ENCODE measurements around the gene TEX19. TPM values are rescaled to one million over a fixed set of nuclear protein-coding genes. Genes with fewer than 3 reads are reported as not detected.
"Not testable (repeated sequence)": the region's sequence is repeated elsewhere in the genome, so short reads cannot be mapped to it uniquely, and the experiment has no call there.

Gene TEX19
- total RNA-seq, 1 donor = not detected

GRCh38 chr17:82408288-82408937 is 49.4 kb downstream of the TEX19 start:
- Histone ChIP-seq H3K4me3 (ENCODE audit: low read length) (no peak overlapping the region), H3K9me3 (ENCODE audit: low read depth, low read length) (no peaks in the 10 kb centered on the region), H3K27me3 (ENCODE audit: insufficient read depth, low read length) (no peaks in the 10 kb centered on the region), H3K4me1 (ENCODE audit: insufficient read depth, low read length) (no peaks in the 10 kb centered on the region)

DNA sequence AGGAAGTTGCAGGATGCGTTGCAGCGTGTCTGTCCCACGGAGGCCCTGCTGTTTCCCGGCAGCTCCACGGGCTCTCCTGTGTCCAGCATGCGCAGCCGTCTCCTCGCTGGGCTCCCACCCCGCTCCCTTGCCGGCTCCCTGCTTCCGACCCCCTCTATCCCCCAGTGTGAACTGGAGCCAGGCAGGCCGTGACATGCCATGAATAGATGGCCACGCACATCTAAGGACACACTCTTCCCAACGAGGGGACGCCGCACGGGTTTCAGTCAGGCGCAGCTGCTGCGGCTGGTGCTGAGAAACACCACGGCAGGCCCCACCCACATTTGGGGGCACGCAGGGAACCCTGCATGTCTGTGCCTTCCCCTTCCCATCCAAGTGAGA is 49.9 kb downstream of the TEX19 start:
- no peaks in the 10 kb centered on the region for H3K4me1 ChIP-seq (ENCODE audit: insufficient read depth, low read length)
- no peak overlapping the region for H3K4me3 ChIP-seq (ENCODE audit: low read length)
- no peaks in the 10 kb centered on the region for H3K9me3 ChIP-seq (ENCODE audit: low read depth, low read length)
- no peaks in the 10 kb centered on the region for H3K27me3 ChIP-seq (ENCODE audit: insufficient read depth, low read length)

DNA sequence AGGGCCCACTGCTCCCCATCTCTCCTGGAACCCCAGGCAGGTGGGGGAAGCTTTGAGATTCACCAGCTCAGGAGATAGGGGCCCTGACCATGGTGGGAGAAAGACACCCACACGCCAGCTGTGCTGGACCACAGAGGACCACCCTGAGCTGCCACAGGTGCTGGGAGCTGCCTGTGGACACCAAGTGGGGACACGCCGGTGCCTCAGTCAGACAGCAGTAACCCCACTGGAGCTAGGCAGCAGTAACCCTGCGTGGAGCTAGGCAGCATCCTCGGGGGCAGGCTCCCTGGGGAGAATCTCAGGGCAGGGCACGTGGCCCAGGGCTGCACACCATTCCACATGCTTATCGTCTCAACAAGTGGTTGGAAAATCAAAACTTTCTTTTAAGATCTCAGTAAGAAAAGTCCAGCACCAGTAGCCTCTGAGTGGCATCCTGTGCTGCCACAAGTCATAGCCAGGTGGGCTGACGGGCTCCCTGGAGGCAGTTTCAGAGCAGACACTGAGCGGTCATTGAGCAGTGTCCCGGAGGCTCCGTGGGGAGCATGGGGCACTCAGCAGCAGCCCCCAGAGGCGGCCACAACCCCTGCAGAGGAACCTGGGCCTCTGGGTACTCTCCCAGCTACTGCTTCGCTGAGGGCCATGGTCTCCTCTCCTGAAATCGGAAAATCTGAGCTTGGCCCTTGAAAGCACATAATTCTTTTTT is 51.1 kb downstream of the TEX19 start:
- H3K4me1 ChIP-seq (ENCODE audit: insufficient read depth, low read length) = peaks cover 9% of the 10 kb centered on the region
- H3K27me3 ChIP-seq (ENCODE audit: insufficient read depth, low read length) = no peaks in the 10 kb centered on the region
- H3K9me3 ChIP-seq (ENCODE audit: low read depth, low read length) = no peaks in the 10 kb centered on the region
- no peak overlapping the region for H3K4me3 ChIP-seq (ENCODE audit: low read length)

- H3K4me3 ChIP-seq (ENCODE audit: low read length) = no peak overlapping the region
- peaks cover 9% of the 10 kb centered on the region for H3K4me1 ChIP-seq (ENCODE audit: insufficient read depth, low read length)
- H3K9me3 ChIP-seq (ENCODE audit: low read depth, low read length) = no peaks in the 10 kb centered on the region
- H3K27me3 ChIP-seq (ENCODE audit: insufficient read depth, low read length) = no peaks in the 10 kb centered on the region
Measured at GRCh38 chr17:82411396-82412053, 52.5 kb downstream of the TEX19 start.

GRCh38 chr17:82412081-82412480 is 53.0 kb downstream of the TEX19 start:
- H3K4me3 ChIP-seq (ENCODE audit: low read length); H3K9me3 ChIP-seq (ENCODE audit: low read depth, low read length); H3K4me1 ChIP-seq (ENCODE audit: insufficient read depth, low read length); H3K27me3 ChIP-seq (ENCODE audit: insufficient read depth, low read length): not testable (repeated sequence)

GRCh38 chr17:82412535-82413520 is 53.8 kb downstream of the TEX19 start:
- no peaks in the 10 kb centered on the region for H3K9me3 ChIP-seq (ENCODE audit: low read depth, low read length)
- H3K4me3 ChIP-seq (ENCODE audit: low read length) = no peak overlapping the region
- H3K4me1 ChIP-seq (ENCODE audit: insufficient read depth, low read length) = peaks cover 14% of the 10 kb centered on the region
- no peaks in the 10 kb centered on the region for H3K27me3 ChIP-seq (ENCODE audit: insufficient read depth, low read length)

Other genes with a start within 250 kb of the TEX19 start
- 36.6 TPM for gene CCDC57, start 146.4 kb upstream of the TEX19 start, total RNA-seq
- gene SLC16A3, start 130.2 kb upstream of the TEX19 start, total RNA-seq = 105 TPM
- gene CSNK1D, start 85.5 kb upstream of the TEX19 start, total RNA-seq = 89.3 TPM
- gene CD7, start 41.6 kb upstream of the TEX19 start, total RNA-seq = 48.5 TPM
- 49.5 TPM for gene SECTM1, start 25.5 kb upstream of the TEX19 start, total RNA-seq
- gene UTS2R, start 12.5 kb downstream of the TEX19 start, total RNA-seq = not detected
- 16.0 TPM for gene HEXD, start 59.1 kb downstream of the TEX19 start, total RNA-seq
- gene OGFOD3, start 59.3 kb downstream of the TEX19 start, total RNA-seq = 11.9 TPM
- gene CYBC1, start 91.5 kb downstream of the TEX19 start, total RNA-seq = 32.4 TPM
- gene NARF, start 99.5 kb downstream of the TEX19 start, total RNA-seq = 48.7 TPM
- gene FOXK2, start 160.5 kb downstream of the TEX19 start, total RNA-seq = 16.1 TPM

All from mononuclear cell (primary cell).